NCI-H2171 treated with DMSO at 0.1 percent for 48 hours (cell line): Measurements from ENCODE around the gene ACVRL1.

Experiments
- DNase-seq: peaks from one replicate; lab custom pipeline; 2025; lab: John Stamatoyannopoulos, UW

ACVRL1 gene

GRCh38 chr12:51963477-51963876 lies 56.2 kb downstream of the ACVRL1 start:
- no peak for DNase-seq

GRCh38 chr12:51969643-51970042 lies 62.3 kb downstream of the ACVRL1 start:
- DNase-seq, result no peak

- no peak for DNase-seq
Measured at GRCh38 chr12:51970904-51971646, 63.8 kb downstream of the ACVRL1 start.

GRCh38 chr12:51971679-51972421 lies 64.5 kb downstream of the ACVRL1 start:
- no peak for DNase-seq

- DNase-seq, result no peak
Measured at GRCh38 chr12:51972422-51972812, 65.1 kb downstream of the ACVRL1 start.

GRCh38 chr12:51972849-51973273 lies 65.6 kb downstream of the ACVRL1 start:
- DNase-seq, result no peak
